Activated CD8-positive, alpha-beta T cell treated with anti-CD3 and anti-CD28 coated beads, Interleukin-2, amount 10 ng/mL, durations not matched to agents 7 days and 5 days (primary cell): Measurements from ENCODE around the gene CACNB4. TPM values are rescaled to one million over a fixed set of nuclear protein-coding genes. Genes with fewer than 3 reads are reported as not detected.
"Not testable (repeated sequence)": the region's sequence is repeated elsewhere in the genome, so short reads cannot be mapped to it uniquely, and the experiment has no call there.

Experiments used
- ATAC-seq: fragments of 150-1000 bp; cut with Tn5 transposase; one replicate; pipeline ENCODE4 v1.10.0; 2021; ENCODE audit warnings: moderate library complexity
- CTCF ChIA-PET: fragments of 350-600 bp; sonication (Branson Sonifier 250); formaldehyde crosslinking; loops from one replicate; lab custom pipeline; 2021; ENCODE audit warnings: antibody characterized with exemption; lab: Charles Lee
- POLR2A ChIA-PET: fragments of 350-600 bp; sonication (Branson Sonifier 250); formaldehyde crosslinking; loops from one replicate; lab custom pipeline; 2021; ENCODE audit warnings: antibody characterized with exemption; lab: Charles Lee
- DNase-seq: peaks from one replicate; pipeline ENCODE4 v3.0.0-alpha.2; 2020
- H3K27ac Mint-ChIP-seq: one replicate; pipeline ENCODE4 v1.8.0; 2021; ENCODE audit warnings: mild to moderate bottlenecking, mixed read lengths
- H3K27me3 Mint-ChIP-seq: one replicate; pipeline ENCODE4 v1.8.0; 2021; ENCODE audit warnings: low read depth, mixed read lengths
- H3K36me3 Mint-ChIP-seq: one replicate; pipeline ENCODE4 v1.8.0; 2021; ENCODE audit warnings: low read depth, mixed read lengths
- H3K4me1 Mint-ChIP-seq: one replicate; pipeline ENCODE4 v1.8.0; 2021; ENCODE audit warnings: low read depth, mixed read lengths
- H3K4me3 Mint-ChIP-seq: one replicate; pipeline ENCODE4 v1.8.0; 2021; ENCODE audit warnings: mild to moderate bottlenecking, mixed read lengths
- H3K9me3 Mint-ChIP-seq: one replicate; pipeline ENCODE4 v1.8.0; 2022; ENCODE audit warnings: mixed read lengths; ENCODE audit not compliant: insufficient read depth
- total RNA-seq, 2 experiments: library from RNA; stranded (reverse); gene quantifications; one replicate each; pipeline ENCODE4 v1.2.3, GENCODE V29; 2021

CACNB4 gene
- total RNA-seq, 2 experiments from 2014 or later: 0.29 to 0.47 TPM

- Mint-ChIP-seq H3K4me1 (peaks cover 3% of the 10 kb centered on the region), H3K36me3 (no peaks in the 10 kb centered on the region), H3K9me3 (peaks cover 15% of the 10 kb centered on the region), H3K27me3 (peaks cover 10% of the 10 kb centered on the region), H3K4me3 (no peak overlapping the region), H3K27ac (no peak overlapping the region)
- ChIA-PET POLR2A (no interaction called here), CTCF (interaction anchor here (0.8 kb wide), 1 partner anchor 53 kb away, joined by 3 read pairs; no protein-coding TSS in a partner anchor)
- no peak for DNase-seq
- ATAC-seq: no peak
Observed at GRCh38 chr2:151946250-151946884, 152.5 kb downstream of the CACNB4 start.

DNA sequence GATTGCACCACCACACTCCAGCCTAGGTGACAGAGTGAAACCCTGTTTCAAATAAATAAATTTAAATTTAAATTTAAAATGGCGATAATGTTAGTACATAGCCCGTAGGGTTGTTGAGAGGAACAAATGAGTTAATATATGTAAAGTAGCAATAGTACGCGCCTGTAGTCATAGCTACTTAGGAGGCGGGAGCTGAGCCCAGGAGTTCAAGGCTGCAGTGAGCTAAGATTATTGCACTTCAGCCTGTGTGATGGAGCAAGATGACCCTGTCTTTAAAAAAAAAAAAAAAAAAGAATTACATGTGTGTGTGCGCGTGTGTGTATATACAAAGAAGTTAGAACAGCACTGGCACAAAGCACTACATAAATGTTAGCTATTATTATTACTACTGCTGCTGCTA is 153.2 kb downstream of the CACNB4 start:
- ATAC-seq: no peak
- H3K27ac Mint-ChIP-seq: no peak overlapping the region
- no peaks in the 10 kb centered on the region for H3K36me3 Mint-ChIP-seq
- no peak overlapping the region for H3K4me3 Mint-ChIP-seq
- ChIA-PET POLR2A (no interaction called here), CTCF (interaction anchor here (0.8 kb wide), 1 partner anchor 54 kb away, joined by 3 read pairs; no protein-coding TSS in a partner anchor)
- no peak for DNase-seq
- peaks cover 10% of the 10 kb centered on the region for H3K27me3 Mint-ChIP-seq
- peaks cover 15% of the 10 kb centered on the region for H3K9me3 Mint-ChIP-seq
- H3K4me1 Mint-ChIP-seq: peaks cover 3% of the 10 kb centered on the region

GRCh38 chr2:151945186-151945585 is 153.7 kb downstream of the CACNB4 start:
- POLR2A ChIA-PET: no interaction called here

DNA sequence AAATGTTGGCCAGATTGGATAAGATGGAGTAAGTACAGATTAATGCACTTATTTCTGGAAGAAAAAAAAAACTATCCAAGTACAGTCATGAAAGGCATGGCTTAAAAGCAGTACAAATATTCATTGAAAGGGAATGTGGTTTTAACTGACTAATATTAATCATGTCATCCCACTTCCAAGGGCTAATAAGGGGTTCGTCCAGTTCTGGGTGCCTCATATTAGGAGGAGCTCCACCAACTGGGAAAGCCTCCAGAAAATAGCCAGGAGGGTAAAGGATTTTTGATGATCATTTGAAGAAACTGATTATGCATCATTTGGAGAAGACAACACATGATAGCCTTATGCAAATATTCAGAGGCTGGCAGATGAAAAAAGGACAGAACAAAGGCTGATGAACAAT is 155.4 kb downstream of the CACNB4 start:
- Mint-ChIP-seq H3K4me3 (no peak overlapping the region), H3K27me3 (peaks cover 4% of the 10 kb centered on the region), H3K27ac (no peak overlapping the region), H3K4me1 (peaks cover 3% of the 10 kb centered on the region), H3K36me3 (no peaks in the 10 kb centered on the region), H3K9me3 (peaks cover 15% of the 10 kb centered on the region)
- POLR2A ChIA-PET: no interaction called here
- no peak for ATAC-seq
- CTCF ChIA-PET: no interaction called here
- DNase-seq: no peak

More at GRCh38 chr2:151945186-151945585, 153.7 kb downstream of the CACNB4 start:
- Mint-ChIP-seq H3K27me3 (peaks cover 8% of the 10 kb centered on the region), H3K9me3 (peaks cover 15% of the 10 kb centered on the region), H3K36me3 (no peaks in the 10 kb centered on the region), H3K4me1 (peaks cover 3% of the 10 kb centered on the region), H3K27ac (no peak overlapping the region), H3K4me3 (no peak overlapping the region)
- no peak for ATAC-seq
- no peak for DNase-seq
- CTCF ChIA-PET: no interaction called here

- DNase-seq, CTCF ChIA-PET, ATAC-seq, H3K4me3 Mint-ChIP-seq, H3K4me1 Mint-ChIP-seq, H3K27ac Mint-ChIP-seq, H3K36me3 Mint-ChIP-seq, H3K27me3 Mint-ChIP-seq, POLR2A ChIA-PET: not testable (repeated sequence)
- peaks cover 15% of the 10 kb centered on the region for H3K9me3 Mint-ChIP-seq
Observed at GRCh38 chr2:151942540-151943205, 156.2 kb downstream of the CACNB4 start.

DNA sequence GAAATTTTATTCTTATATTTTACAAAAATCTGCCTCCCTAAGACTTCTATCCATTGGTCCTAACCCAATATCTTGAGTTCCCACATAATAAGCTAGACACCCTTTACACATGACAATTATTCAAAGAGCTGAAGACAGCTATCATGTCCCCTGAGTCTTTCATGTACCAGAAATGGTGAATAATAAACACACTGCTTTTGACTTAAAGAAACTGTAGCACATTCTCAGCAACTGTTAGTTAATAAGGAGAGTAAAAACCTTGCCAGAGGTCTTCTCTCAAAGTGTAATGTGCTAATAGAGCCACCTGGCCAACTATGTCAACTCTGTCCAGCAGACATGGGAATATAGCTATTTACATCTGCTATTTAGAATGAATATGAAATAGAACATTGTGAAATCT is 160.9 kb downstream of the CACNB4 start:
- ATAC-seq (no peak), DNase-seq (no peak)
- Mint-ChIP-seq H3K36me3 (no peaks in the 10 kb centered on the region), H3K27ac (no peak overlapping the region), H3K9me3 (peaks cover 13% of the 10 kb centered on the region), H3K4me3 (no peak overlapping the region), H3K27me3 (peaks cover 2% of the 10 kb centered on the region), H3K4me1 (no peaks in the 10 kb centered on the region)
- ChIA-PET POLR2A (no interaction called here), CTCF (no interaction called here)

DNA sequence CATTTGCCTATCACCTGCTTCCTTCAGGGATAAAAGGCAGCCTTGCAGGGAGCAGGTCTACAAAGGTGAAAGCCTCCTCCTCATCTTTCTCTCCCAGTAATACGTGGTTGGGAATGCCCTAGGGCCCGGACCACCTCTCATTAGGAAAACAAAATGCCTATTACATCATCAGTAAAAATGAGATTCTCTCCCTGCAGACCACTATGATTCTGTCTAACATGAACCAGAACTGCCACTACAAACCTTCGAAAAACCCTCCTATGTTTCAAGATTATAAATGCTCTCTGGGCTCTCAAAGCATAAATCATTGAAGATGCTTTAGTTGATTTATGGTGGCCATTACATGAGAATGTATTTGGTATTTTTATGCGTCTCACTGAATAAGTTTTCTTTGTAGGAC is 162.2 kb downstream of the CACNB4 start:
- peaks cover 2% of the 10 kb centered on the region for H3K27me3 Mint-ChIP-seq
- ChIA-PET CTCF (interaction anchor here (0.5 to 1.0 kb wide), 2 partner anchors 11 to 1076 kb away, joined by 3 read pairs; no protein-coding TSS in a partner anchor), POLR2A (no interaction called here)
- H3K27ac Mint-ChIP-seq: no peak overlapping the region
- no peak for ATAC-seq
- peaks cover 2% of the 10 kb centered on the region for H3K9me3 Mint-ChIP-seq
- H3K4me1 Mint-ChIP-seq: no peaks in the 10 kb centered on the region
- H3K36me3 Mint-ChIP-seq: no peaks in the 10 kb centered on the region
- DNase-seq: no peak
- H3K4me3 Mint-ChIP-seq: no peak overlapping the region

- Mint-ChIP-seq H3K4me3 (no peak overlapping the region), H3K27me3 (peaks cover 2% of the 10 kb centered on the region), H3K9me3 (no peaks in the 10 kb centered on the region), H3K36me3 (no peaks in the 10 kb centered on the region), H3K27ac (no peak overlapping the region), H3K4me1 (no peaks in the 10 kb centered on the region)
- ATAC-seq (no peak), DNase-seq (no peak)
- CTCF ChIA-PET: interaction anchor here (0.7 kb wide), 1 partner anchor 92 kb away, joined by 3 read pairs; no protein-coding TSS in a partner anchor
- POLR2A ChIA-PET: no interaction called here
Observed at GRCh38 chr2:151933266-151933804, 165.5 kb downstream of the CACNB4 start.

DNA sequence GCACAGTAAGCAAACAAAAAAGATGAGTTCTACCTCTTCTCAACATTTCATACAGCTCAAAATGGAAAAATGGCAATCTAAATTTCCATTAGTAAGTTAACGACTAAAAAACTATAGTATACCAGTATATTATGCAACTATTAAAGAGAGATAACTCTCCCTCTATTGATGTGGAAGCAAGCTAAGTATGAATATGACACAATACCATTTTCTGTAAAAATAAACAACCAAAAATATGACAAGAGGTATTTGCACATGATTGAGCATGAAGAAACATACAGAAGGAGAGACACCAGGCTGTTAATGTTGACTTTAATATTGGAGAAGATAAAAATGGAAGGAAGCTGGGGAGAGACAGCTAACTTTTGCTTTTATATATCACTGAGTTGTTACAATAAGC is 167.1 kb downstream of the CACNB4 start:
- Mint-ChIP-seq H3K36me3 (no peaks in the 10 kb centered on the region), H3K27ac (no peak overlapping the region), H3K9me3 (no peaks in the 10 kb centered on the region), H3K27me3 (peaks cover 2% of the 10 kb centered on the region), H3K4me1 (no peaks in the 10 kb centered on the region), H3K4me3 (no peak overlapping the region)
- DNase-seq (no peak), ATAC-seq (no peak)
- ChIA-PET CTCF (no interaction called here), POLR2A (no interaction called here)

- Mint-ChIP-seq H3K4me3 (no peak overlapping the region), H3K9me3 (no peaks in the 10 kb centered on the region), H3K4me1 (no peaks in the 10 kb centered on the region), H3K36me3 (no peaks in the 10 kb centered on the region), H3K27me3 (peaks cover 3% of the 10 kb centered on the region), H3K27ac (no peak overlapping the region)
- no peak for ATAC-seq
- ChIA-PET CTCF (no interaction called here), POLR2A (no interaction called here)
- no peak for DNase-seq
Observed at GRCh38 chr2:151931030-151931611, 167.7 kb downstream of the CACNB4 start.

GRCh38 chr2:151930042-151930441 is 168.8 kb downstream of the CACNB4 start:
- peaks cover 5% of the 10 kb centered on the region for H3K27me3 Mint-ChIP-seq
- H3K9me3 Mint-ChIP-seq: no peaks in the 10 kb centered on the region
- H3K4me1 Mint-ChIP-seq: no peaks in the 10 kb centered on the region
- no peak for ATAC-seq
- DNase-seq: no peak
- no peaks in the 10 kb centered on the region for H3K36me3 Mint-ChIP-seq
- H3K4me3 Mint-ChIP-seq: no peak overlapping the region
- no peak overlapping the region for H3K27ac Mint-ChIP-seq
- POLR2A ChIA-PET: no interaction called here
- CTCF ChIA-PET: no interaction called here

DNA sequence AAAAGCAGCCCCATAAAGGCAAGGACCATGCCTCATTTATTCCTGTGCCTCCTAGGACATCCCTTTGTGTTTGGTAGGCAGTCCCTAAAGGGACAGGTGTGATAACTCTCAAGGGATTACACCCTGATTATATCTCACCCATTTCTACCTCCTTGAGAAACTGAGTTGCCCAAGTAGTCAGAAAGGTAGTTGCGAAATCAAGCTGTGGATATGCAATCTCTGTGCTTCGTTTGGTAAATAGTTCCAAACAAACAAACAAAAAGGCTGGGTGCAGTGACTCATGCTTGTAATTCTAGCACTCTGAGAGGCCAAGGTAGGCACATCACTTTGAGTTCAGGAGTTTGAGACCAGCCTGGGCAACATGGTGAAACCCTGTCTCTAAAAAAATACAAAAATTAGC is 170.5 kb downstream of the CACNB4 start:
- ATAC-seq (no peak), DNase-seq (no peak)
- Mint-ChIP-seq H3K27me3 (peaks cover 3% of the 10 kb centered on the region), H3K4me3 (no peak overlapping the region), H3K9me3 (no peaks in the 10 kb centered on the region), H3K36me3 (no peaks in the 10 kb centered on the region), H3K27ac (no peak overlapping the region), H3K4me1 (no peaks in the 10 kb centered on the region)
- CTCF ChIA-PET: interaction anchor here (1.4 kb wide), 1 partner anchor 70 kb away, joined by 3 read pairs; no protein-coding TSS in a partner anchor
- POLR2A ChIA-PET: no interaction called here
